SH-SY5Y (cell line): ENCODE measurements around the gene CIART.

ENCODE experiments used
- GATA2 ChIP-seq: IDR thresholded peaks from 2 replicates; pipeline ENCODE4 v1.6.1; 2011; ENCODE audit warnings: mild to moderate bottlenecking, low read depth, low read length
- GATA3 ChIP-seq: IDR thresholded peaks from 2 replicates; pipeline ENCODE4 v1.6.1; 2011; ENCODE audit warnings: low read depth, mild to moderate bottlenecking, low read length, moderate library complexity

DNA sequence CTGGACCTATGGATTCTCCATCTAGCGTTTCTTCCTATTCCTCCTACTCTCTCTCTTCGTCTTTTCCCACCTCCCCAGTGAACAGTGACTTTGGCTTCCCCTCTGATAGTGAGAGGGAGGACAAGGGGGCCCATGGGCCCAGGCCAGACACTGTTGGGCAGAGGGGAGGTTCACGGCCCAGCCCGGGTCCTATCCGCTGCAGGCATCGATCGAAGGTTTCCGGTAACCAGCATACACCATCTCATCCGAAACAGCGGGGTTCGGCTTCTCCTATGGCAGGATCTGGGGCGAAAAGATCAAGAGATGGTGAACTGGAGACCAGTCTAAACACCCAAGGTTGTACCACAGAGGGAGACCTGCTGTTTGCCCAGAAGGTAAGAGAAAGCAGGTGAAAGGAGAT is 906 bp downstream of the CIART start:
- TF ChIP-seq GATA2 (no peak), GATA3 (no peak)
